GM21825 (cell line): ENCODE data around the gene ARAP2.

ENCODE experiments used
- ATAC-seq: cut with Tn5 transposase; IDR thresholded peaks from one replicate; pipeline ENCODE4 v1.9.1; 2021; ENCODE audit warnings: mild to moderate bottlenecking, moderate library complexity; ENCODE audit not compliant: unreplicated experiment

The ARAP2 gene

GRCh38 chr4:36051634-36052033 lies 192.7 kb downstream of the ARAP2 start:
- no peak for ATAC-seq

- ATAC-seq, result no peak
Measured at GRCh38 chr4:36046026-36046425, 198.3 kb downstream of the ARAP2 start.

GRCh38 chr4:36043901-36044300 lies 200.4 kb downstream of the ARAP2 start:
- ATAC-seq, result no peak

GRCh38 chr4:36043241-36043640 lies 201.1 kb downstream of the ARAP2 start:
- ATAC-seq, result no peak

- no peak for ATAC-seq
Measured at GRCh38 chr4:36042122-36042970, 202.0 kb downstream of the ARAP2 start.

- ATAC-seq, result no peak
Measured at GRCh38 chr4:36041340-36041739, 203.0 kb downstream of the ARAP2 start.

- no peak for ATAC-seq
Measured at GRCh38 chr4:36039026-36039425, 205.3 kb downstream of the ARAP2 start.

- ATAC-seq, result no peak
Measured at GRCh38 chr4:36038491-36038890, 205.8 kb downstream of the ARAP2 start.

GRCh38 chr4:36037127-36037526 lies 207.2 kb downstream of the ARAP2 start:
- ATAC-seq, result no peak

- ATAC-seq, result no peak
Measured at GRCh38 chr4:36029951-36030350, 214.4 kb downstream of the ARAP2 start.

GRCh38 chr4:36027203-36027602 lies 217.1 kb downstream of the ARAP2 start:
- no peak for ATAC-seq

- ATAC-seq, result no peak
Measured at GRCh38 chr4:36026348-36026880, 217.9 kb downstream of the ARAP2 start.

- no peak for ATAC-seq
Measured at GRCh38 chr4:36024901-36025660, 219.2 kb downstream of the ARAP2 start.

GRCh38 chr4:36020351-36020750 lies 224.0 kb downstream of the ARAP2 start:
- no peak for ATAC-seq
